Medulla oblongata (tissue), 1 donor: ENCODE measurements around the gene CNR2.
"Not testable (repeated sequence)": the region's sequence is repeated elsewhere in the genome, so short reads cannot be mapped to it uniquely, and the experiment has no call there.

Experiments used
- DNase-seq: peaks from one replicate; pipeline ENCODE4 v3.0.0-alpha.2; 2015; ENCODE audit errors: extremely low spot score

The CNR2 gene

GRCh38 chr1:23913212-23913880 is at the start of gene CNR2:
Gene CNR2, minus strand, starts transcription at chr1:23913362. Its CDS starts 37,745 bp downstream, at chr1:23875617.
- DNase-seq: no peak

- DNase-seq: peak; percentile 55
Measured at GRCh38 chr1:23960291-23961020, 47.3 kb upstream of the CNR2 start.

- peak; percentile 97 for DNase-seq
Measured at GRCh38 chr1:23959461-23960290, 46.5 kb upstream of the CNR2 start, which contains the start of gene PNRC2. Gene PNRC2, plus strand, starts transcription at chr1:23959828. Its CDS starts 1,630 bp downstream, at chr1:23961458.

- DNase-seq: peak; percentile 85
Measured at GRCh38 chr1:23958810-23959460, 45.8 kb upstream of the CNR2 start.

- not testable (repeated sequence) for DNase-seq
Measured at GRCh38 chr1:23958040-23958809, 45.1 kb upstream of the CNR2 start.

- no peak for DNase-seq
Measured at GRCh38 chr1:23957096-23957495, 43.9 kb upstream of the CNR2 start.

- DNase-seq: no peak
Measured at GRCh38 chr1:23953020-23953419, 39.9 kb upstream of the CNR2 start.

GRCh38 chr1:23947366-23947765 is 34.2 kb upstream of the CNR2 start:
- DNase-seq: no peak

GRCh38 chr1:23936481-23937176 is 23.5 kb upstream of the CNR2 start:
- no peak for DNase-seq

GRCh38 chr1:23931491-23931880 is 18.3 kb upstream of the CNR2 start:
- DNase-seq: no peak

GRCh38 chr1:23930861-23931490 is 17.8 kb upstream of the CNR2 start:
- DNase-seq: no peak

- no peak for DNase-seq
Measured at GRCh38 chr1:23930270-23930669, 17.1 kb upstream of the CNR2 start.

- DNase-seq: no peak
Measured at GRCh38 chr1:23928789-23929188, 15.6 kb upstream of the CNR2 start.

- DNase-seq: no peak
Measured at GRCh38 chr1:23927097-23927496, 13.9 kb upstream of the CNR2 start.

- DNase-seq: no peak
Measured at GRCh38 chr1:23925279-23925678, 12.1 kb upstream of the CNR2 start.

- DNase-seq: no peak
Measured at GRCh38 chr1:23924601-23925000, 11.4 kb upstream of the CNR2 start.

GRCh38 chr1:23923592-23924499 is 10.7 kb upstream of the CNR2 start:
- no peak for DNase-seq

GRCh38 chr1:23922321-23922943 is 9.3 kb upstream of the CNR2 start:
- DNase-seq: no peak
